Measurements from ENCODE around the gene BUD23.
"Not testable (repeated sequence)": the region's sequence is repeated elsewhere in the genome, so short reads cannot be mapped to it uniquely, and the experiment has no call there.

BUD23 gene

DNA sequence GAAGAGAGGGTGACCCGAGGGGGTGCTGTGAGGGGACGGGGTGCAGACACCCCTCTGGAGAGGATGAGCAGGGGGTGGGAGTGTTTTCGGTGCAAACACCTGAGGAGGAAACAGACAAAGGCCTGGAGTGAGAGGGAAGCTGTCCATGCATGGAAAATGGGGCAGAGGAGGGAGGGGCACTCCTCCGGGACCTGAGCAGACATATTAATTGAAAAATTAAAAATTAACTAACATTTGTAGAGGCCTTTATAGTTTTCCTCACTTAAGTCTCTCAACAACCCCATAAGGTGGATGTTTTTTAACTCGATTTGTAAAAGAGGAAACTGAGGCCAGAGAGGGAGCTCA, 14.5 kb upstream of the BUD23 start:
- no peak for DNase-seq

GRCh38 chr7:73669288-73669701, 14.1 kb upstream of the BUD23 start:
- no peak for DNase-seq

- DNase-seq: no peak
Measured at GRCh38 chr7:73669858-73670385, 13.5 kb upstream of the BUD23 start.

DNA sequence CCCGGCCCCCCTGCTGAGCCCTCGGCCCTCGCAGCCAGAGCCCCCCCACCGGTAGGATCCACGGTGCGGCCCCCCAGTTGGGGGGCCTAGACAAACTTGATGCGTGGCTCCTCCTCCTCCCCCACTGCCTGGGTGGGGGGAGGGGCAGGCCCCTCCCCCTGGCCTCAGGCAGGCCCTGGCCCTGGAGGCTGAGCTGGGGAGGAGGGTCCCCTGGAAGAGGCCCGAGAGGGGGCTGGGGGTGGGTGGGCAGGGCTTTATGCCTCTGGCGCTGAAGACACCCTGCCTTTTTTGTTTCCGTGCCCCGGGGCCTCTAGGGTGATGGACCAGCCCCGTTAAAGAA, 12.1 kb upstream of the BUD23 start:
- no peak for DNase-seq

DNA sequence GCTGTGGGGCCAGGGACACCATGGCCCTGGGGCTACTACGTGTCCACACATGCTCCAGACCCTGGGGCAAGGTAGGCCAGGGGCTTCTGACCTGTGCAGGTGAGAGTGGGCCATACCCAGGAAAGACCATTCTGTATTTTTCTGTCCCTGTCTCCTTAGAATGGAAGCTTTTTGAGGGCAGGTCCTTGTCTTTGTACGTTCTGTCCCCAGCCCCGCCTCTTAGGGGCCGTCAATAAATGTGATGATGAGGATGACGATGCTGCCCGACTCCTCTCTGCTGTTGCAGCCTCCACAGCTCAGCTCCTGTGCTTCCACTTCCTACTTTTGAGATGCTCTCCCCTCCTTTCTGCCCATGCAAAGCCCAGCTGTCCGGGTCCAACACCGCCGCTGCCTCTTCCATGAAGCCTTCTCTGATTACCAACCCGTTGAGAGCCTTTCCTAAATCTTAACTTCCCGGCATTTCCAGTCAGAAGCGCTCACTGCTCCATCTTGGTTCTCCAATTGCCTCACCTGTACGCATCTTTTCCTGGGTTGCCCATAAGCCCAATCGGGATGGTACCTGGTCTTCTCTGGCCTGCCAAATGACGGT, 11.4 kb upstream of the BUD23 start:
- DNase-seq: no peak

DNA sequence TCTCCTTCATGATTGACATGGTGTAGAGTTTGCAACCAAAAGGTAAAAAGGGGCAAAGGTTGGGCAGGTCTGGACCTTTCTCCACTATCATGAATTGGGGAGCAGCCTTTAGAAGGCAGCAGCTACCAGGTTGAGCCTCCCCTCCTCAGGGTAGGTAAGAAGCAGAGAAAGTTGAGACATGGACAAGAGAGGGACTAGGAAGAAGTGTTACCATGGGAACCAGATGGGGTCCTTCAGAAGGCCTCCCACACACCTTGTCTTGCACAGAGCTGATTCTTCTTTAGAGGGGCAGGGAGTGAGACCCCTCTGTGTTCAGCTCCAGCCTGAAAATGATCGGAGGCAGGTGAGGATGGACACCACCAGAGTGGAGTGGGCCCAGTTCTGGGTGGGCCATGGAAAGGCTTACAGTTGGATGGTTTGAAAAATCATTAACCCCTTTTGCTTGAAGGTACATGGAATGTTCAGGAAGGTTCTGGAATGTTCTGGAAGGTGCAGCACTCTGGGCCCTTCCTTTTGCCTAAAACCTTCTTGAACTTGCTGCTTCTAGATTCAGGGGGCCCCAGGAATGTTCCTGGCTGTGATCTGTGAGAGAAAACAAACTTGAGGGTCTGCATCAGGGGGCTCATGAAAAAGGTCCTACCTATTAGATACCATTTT, 8.8 kb upstream of the BUD23 start:
- DNase-seq: no peak

- DNase-seq: not testable (repeated sequence)
Measured at GRCh38 chr7:73676062-73676461, 7.3 kb upstream of the BUD23 start.

DNA sequence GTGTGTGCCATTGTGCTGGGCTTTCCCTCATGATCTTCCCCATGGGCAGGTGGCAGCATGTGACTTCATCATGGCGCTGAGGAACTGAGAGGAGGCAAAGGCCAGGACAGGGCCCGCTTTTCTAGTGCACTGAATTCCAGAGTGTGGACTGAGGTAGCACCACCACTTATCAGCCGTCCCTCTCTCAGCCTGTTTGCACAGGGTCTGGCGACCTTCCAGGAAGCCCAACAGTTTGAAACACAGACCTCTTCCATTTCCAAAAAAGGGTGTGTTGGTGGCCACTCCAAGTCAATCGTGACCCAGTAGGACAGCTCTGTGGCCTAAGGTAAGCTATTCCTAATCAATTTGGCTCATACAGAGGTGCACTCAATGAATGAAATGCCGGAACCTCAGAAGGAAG, 4.5 kb upstream of the BUD23 start:
- DNase-seq: no peak

- no peak for DNase-seq
Measured at GRCh38 chr7:73679709-73680108, 3.7 kb upstream of the BUD23 start.

GRCh38 chr7:73680501-73680900, 2.9 kb upstream of the BUD23 start:
- no peak for DNase-seq

GRCh38 chr7:73681031-73681430, 2.4 kb upstream of the BUD23 start:
- no peak for DNase-seq

DNA sequence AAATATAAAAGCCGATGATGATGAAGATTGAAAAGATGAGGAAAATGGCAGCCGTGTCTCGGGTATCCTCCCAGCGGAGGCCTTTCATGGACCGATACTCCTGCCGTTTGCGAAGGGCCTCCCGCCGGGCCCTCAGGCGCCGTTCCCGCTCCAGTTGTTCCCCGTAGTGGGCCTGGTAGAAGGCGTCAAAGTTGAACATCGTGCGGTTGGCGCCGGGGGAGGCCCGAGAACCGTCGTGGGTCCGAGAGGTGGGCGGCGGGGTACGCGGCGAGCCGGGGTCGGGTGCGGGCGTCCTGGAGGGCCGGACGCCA, 697 bp upstream of the BUD23 start:
- no peak for DNase-seq

DNA sequence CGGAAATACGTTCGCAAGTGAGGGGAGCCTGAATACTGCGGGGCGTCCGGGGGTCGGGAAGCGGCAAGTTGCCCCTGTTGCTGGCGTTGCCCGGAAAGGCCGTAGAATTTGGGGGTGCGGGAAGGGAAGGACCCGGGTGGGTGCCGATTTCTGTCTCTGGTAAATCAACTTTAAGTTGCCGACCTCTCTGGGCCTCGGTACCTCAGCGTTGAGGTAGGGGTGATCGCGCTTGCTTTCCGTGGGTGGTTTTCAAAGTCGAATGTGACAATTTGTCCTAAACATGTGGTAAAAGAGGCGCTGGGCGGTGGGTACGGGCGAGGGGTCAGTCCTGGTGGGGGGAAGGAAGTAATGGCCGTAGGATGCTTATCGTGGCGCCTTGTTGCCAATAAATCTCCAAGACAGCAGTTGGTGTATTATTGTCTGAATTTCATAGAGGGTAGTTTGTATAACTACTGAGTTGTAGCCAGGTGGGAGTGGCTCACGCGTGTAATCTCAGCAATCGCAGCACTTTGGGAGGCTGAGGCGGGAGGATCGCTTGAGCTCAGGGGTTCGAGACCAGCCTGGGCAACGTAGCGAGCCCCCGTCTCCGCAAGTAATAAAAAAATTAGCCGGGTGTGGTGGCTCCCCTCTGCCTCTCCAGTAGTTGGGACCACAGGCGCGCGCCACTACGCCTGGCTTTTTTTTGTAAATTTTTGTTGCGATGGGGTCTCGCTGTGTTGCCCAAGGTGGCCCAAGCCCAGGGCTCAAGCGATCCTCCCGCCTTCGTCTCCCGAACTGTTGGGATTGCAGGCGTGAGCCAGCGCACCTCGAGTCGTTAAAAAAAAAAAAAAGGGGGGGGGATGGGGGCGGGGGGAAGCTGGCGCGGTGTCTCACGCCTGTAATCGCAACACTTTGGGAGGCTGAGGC, 644 bp downstream of the BUD23 start:
- no peak for DNase-seq

GRCh38 chr7:73685311-73685710, 1.9 kb downstream of the BUD23 start:
- no peak for DNase-seq

DNA sequence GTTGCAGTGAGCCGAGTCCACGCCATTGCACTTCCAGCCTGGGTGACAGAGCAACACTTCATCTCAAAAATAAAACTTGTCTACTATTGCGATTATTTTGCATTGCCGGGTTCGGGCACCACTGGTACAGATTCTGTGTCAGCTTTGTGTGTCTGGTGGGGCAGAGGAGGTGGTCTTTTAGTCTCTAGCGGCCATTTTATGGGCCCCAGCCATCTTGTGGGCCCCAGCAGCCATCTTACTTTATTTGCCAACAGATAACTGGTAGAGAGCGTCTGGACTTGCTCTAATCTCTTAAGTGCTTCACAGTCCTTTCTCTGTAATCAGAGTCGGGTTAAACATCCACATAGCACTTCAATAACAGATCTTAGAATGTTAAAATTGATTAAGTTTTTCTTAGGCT, 4.9 kb downstream of the BUD23 start:
- DNase-seq: no peak

GRCh38 chr7:73690646-73691045, 7.2 kb downstream of the BUD23 start:
- no peak for DNase-seq

- no peak for DNase-seq
Measured at GRCh38 chr7:73696372-73696771, 13.0 kb downstream of the BUD23 start.

- no peak for DNase-seq
Measured at GRCh38 chr7:73698410-73698809, 15.0 kb downstream of the BUD23 start.

DNA sequence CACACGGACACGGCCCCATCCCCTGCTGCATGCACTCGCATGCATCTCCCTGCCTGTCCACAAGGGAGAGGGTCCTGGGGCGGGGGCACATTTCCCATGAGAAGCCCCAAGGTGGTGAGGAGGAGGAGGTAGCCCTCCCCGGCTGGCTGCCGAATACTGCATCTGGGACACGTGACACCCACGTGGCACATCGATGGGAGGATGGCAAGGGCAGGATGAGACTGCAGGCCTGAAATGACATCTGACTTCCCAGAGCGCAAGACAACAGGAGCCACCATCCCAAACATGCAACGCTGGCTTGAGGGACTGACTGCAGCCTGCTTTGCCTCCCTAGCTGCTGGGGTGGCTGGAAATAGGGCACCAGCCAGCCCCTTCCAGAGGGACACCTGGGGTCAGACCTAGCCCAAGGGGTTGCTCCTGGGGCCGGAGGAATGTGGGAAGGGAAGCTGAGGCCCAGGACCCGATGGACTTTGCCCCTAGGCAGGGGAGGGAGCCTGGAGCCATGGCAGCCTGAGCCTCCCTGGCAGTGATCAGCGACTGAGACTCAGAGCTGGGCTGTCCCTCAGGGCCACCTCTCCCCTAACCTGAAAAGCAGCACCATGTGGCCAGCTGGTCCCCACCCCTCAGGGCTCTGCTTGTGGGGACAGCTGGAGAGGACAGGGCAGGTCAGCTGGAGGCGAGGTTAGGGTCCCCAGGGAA, 16.1 kb downstream of the BUD23 start:
- no peak for DNase-seq

DNA sequence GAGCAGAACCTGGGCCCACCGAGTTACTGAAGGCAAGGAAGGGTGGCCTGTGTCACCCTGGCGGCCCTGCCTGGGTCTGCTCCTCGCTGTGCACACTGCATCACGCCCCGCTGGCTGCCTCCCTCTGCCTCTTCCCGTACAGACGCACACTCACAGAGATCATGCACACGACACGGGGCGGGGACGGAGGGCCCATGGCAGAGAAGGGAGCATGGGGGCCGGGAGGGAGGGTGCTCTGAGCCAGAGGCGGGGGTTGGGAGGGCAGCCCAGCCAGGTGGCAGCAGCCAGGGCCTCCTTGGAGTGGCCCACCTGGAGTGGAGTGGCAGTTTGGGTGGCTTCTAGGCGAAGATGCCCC, 16.6 kb downstream of the BUD23 start:
- no peak for DNase-seq

GRCh38 chr7:73700581-73701134, 17.3 kb downstream of the BUD23 start:
- DNase-seq: no peak

DNA sequence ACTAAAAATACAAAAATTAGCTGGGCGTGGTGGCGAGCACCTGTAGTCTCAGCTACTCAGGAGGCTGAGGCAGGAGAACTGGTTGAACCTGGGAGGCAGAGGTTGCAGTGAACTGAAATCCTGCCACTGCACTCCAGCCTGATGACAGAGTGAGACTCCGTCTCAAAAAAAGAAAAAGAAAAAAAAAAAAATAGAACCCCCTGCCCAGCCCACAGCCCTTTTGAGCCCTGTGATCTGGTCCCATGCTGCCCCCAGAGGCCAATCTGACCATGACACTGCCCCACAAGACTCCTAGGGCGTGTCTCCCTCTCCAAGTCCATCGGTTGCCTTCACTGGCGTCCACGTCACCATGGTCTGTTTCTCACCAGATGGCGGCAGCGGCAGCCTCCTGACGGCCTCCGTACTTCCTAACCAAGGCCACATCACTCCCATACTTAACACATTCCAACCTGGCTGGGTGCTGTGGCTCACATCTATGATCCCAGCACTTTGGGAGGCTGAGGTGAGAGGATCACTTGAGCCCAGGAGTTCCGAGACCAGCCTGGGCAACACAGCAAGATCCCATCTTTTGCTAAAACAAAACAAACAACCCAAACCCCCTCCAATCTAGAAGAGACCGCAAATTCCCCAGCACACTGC, 18.1 kb downstream of the BUD23 start:
- DNase-seq: no peak

DNA sequence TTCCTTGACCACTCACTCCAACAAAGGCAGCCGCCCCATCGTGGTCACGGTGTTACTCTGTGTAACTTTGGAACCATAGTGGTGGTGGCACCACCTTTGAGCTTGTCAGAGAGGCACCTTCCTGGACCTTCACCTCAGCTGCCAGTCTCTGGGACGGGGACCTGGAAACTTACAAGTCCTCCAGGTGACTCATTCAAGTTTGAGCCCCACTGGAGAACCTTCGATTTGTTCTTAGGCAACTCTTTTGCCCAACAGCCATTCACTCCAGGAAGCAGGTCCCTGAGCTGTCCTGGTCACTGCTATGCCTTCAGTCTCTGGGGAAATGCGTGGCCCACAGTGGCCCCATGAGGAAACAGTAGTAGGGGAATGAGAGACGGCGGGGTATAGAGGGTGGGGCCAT, 18.8 kb downstream of the BUD23 start:
- no peak for DNase-seq
